GM12875 (cell line): ENCODE measurements around the gene TEX10.

Experiments used
- H3K4me3 ChIP-seq: one replicate; pipeline ENCODE4 v1.5.1; 2011; ENCODE audit warnings: low read depth, low read length, control low read depth
- CTCF ChIP-seq: IDR thresholded peaks from 2 replicates; pipeline ENCODE4 v1.5.1; 2011; ENCODE audit warnings: low read depth, mild to moderate bottlenecking, control low read depth, inconsistent platforms, low read length, moderate library complexity, borderline replicate concordance; ENCODE audit not compliant: insufficient read depth

The TEX10 gene

GRCh38 chr9:100298378-100298777, 54.4 kb downstream of the TEX10 start:
- TF ChIP-seq CTCF: no peak

GRCh38 chr9:100296407-100296806, 56.3 kb downstream of the TEX10 start:
- TF ChIP-seq CTCF: no peak
- no peak overlapping the region for H3K4me3 ChIP-seq

More at GRCh38 chr9:100298378-100298777, 54.4 kb downstream of the TEX10 start:
- no peak overlapping the region for H3K4me3 ChIP-seq

DNA sequence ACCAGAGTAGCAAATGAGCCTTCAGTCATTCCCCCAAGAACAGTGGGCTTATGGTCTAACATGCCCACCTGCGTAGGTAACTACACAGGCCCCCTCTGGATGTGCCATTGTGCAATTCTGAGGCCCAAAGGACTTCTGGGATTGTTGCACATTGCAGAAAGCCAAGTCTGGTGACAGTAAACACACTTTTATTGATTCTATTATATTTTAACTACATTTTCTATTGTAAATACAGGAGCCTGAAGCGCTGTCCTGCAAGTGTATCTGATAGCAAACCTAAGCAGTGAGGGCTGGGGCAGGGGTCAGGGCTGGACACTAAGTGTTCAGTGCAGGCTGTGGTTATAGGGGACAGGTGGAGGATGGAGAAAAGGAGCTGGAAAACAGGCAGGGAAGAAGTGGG, 57.5 kb downstream of the TEX10 start:
- no peak for TF ChIP-seq CTCF
- no peak overlapping the region for H3K4me3 ChIP-seq

DNA sequence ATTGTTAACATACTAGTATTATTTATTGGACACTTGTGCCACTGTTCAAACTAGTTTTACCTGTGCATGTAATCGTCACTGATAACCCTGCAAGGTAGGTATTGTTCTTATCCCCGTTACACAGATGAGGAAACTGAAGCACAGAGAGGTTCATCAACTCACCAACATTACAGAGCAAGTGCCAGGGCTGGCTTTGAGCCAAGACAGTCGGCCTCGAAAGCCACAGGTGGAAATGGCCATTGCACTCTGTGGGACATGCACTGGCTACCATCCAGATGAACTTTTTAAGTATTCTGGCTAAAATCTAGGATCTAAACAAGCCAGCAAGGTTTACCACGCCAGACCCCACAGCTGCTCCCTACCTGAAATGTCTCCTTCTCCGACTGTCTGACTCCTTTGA, 57.9 kb downstream of the TEX10 start:
- no peak for TF ChIP-seq CTCF
- no peak overlapping the region for H3K4me3 ChIP-seq

DNA sequence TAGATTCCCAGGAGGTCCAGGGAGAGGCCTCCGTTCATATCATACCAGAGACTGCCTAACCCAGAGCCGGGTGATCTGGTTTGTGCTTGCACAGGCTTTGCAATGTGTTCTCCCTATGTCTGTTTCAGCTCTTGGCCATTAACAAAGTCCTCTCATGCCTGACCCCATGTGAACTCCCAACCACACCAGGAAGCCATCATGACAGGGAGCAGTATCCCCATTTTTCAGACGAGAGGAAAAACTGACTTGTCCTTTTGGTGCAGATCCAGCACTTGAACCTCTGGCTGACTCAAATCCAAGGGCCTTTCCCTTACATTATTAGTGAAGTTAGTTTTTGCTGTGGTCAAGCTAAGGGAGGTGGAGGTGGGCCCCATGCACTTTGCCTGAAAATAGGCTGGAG, 58.4 kb downstream of the TEX10 start:
- no peak overlapping the region for H3K4me3 ChIP-seq
- TF ChIP-seq CTCF: no peak

DNA sequence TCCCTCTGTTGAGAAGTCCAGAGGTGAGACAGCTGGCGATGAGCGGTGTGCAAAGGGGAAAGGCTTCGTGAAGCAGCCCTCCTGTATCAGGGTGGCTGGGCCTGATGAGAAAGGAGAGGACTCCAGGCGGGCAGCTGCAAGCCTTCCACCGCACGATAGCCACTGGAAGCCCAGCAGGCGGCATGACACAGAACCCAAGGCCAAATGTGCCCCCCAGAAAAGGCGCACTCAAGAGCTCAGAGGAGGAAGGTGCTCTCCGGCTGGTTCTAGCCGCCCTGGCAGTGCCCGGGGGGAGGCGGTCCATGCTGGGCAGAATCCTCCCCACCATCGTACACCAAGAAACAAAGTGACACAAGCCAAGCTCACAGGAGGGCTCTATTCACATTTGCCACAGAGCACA, 60.3 kb downstream of the TEX10 start:
- no peak for TF ChIP-seq CTCF
- H3K4me3 ChIP-seq: no peak overlapping the region

DNA sequence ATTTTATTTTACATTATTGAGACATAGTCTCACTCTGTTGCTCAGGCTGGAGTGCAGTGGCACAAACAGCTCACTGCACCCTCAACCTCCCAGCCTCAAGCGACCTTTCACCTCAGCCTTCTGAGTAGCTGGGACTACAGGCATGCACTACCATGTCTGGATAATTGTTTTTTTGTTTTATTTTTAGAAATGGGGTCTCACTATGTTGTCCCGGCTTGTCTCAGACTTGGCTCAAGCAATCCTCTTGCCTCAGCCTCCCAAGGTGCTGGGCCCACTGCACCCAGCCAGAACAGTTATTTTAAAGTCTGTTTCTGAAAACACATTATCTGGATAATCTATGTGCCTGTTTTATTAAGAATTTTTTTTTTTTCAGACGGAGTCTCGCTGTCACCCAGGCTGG, 62.0 kb downstream of the TEX10 start:
- no peak for TF ChIP-seq CTCF
- no peak overlapping the region for H3K4me3 ChIP-seq
